KBM-7 (cell line): Measurements from ENCODE around the gene RMND5A.

Experiments
- DNase-seq: peaks from one replicate; pipeline ENCODE4 v3.0.0-alpha.2; 2015
- in situ Hi-C: fragments of 300-500 bp; cut with MboI; formaldehyde crosslinking; loops from 2 replicates; pipeline ENCODE4 v1.14.3; 2020; ENCODE audit warnings: low sequenced_read_pairs, low pct_unique_long_range_greater_than_20kb, mixed read lengths

RMND5A gene

GRCh38 chr2:86753606-86754005 is 33.5 kb downstream of the RMND5A start:
- in situ Hi-C loops: no loop called here
- DNase-seq: no peak

GRCh38 chr2:86758405-86758804 is 38.3 kb downstream of the RMND5A start:
- DNase-seq: no peak
- in situ Hi-C loops: no loop called here

GRCh38 chr2:86760371-86760770 is 40.3 kb downstream of the RMND5A start:
- in situ Hi-C loops: no loop called here
- DNase-seq: no peak

GRCh38 chr2:86764661-86765309 is 44.7 kb downstream of the RMND5A start:
- peak; percentile 71 for DNase-seq
- in situ Hi-C loops: no loop called here

- in situ Hi-C loops: no loop called here
These were observed 45.2 kb downstream of the RMND5A start for GRCh38 chr2:86765310-86765695.

GRCh38 chr2:86768189-86768949 is 48.3 kb downstream of the RMND5A start:
- DNase-seq: no peak
- in situ Hi-C loops: no loop called here

More at GRCh38 chr2:86765310-86765695, 45.2 kb downstream of the RMND5A start:
- no peak for DNase-seq

GRCh38 chr2:86769838-86770237 is 49.7 kb downstream of the RMND5A start:
- no peak for DNase-seq
- in situ Hi-C loops: no loop called here

GRCh38 chr2:86770816-86771301 is 50.8 kb downstream of the RMND5A start:
- no peak for DNase-seq
- in situ Hi-C loops: no loop called here

GRCh38 chr2:86772611-86773010 is 52.5 kb downstream of the RMND5A start:
- in situ Hi-C loops: no loop called here
- no peak for DNase-seq

- no peak for DNase-seq
- in situ Hi-C loops: no loop called here
These were observed 54.8 kb downstream of the RMND5A start for GRCh38 chr2:86774862-86775261.

- in situ Hi-C loops: no loop called here
- no peak for DNase-seq
These were observed 55.2 kb downstream of the RMND5A start for GRCh38 chr2:86775338-86775737.

GRCh38 chr2:86776532-86776931 is 56.4 kb downstream of the RMND5A start:
- in situ Hi-C loops: no loop called here
- no peak for DNase-seq

GRCh38 chr2:86778957-86779356 is 58.9 kb downstream of the RMND5A start:
- DNase-seq: no peak
- in situ Hi-C loops: no loop called here

- in situ Hi-C loops: no loop called here
- DNase-seq: no peak
These were observed 59.9 kb downstream of the RMND5A start for GRCh38 chr2:86779971-86780370.

GRCh38 chr2:86781363-86781762 is 61.3 kb downstream of the RMND5A start:
- in situ Hi-C loops: no loop called here
- DNase-seq: peak; percentile 31

- in situ Hi-C loops: no loop called here
- no peak for DNase-seq
These were observed 62.7 kb downstream of the RMND5A start for GRCh38 chr2:86782748-86783147.

GRCh38 chr2:86783615-86784339 is 63.7 kb downstream of the RMND5A start:
- in situ Hi-C loops: no loop called here
- no peak for DNase-seq

- in situ Hi-C loops: no loop called here
- DNase-seq: no peak
These were observed 65.4 kb downstream of the RMND5A start for GRCh38 chr2:86785456-86785855.

- in situ Hi-C loops: no loop called here
- no peak for DNase-seq
These were observed 66.0 kb downstream of the RMND5A start for GRCh38 chr2:86786001-86786536.

GRCh38 chr2:86787736-86788135 is 67.6 kb downstream of the RMND5A start:
- peak; percentile 57 for DNase-seq
- in situ Hi-C loops: no loop called here
